Thyroid gland (tissue), 4 donors: ENCODE data around the gene ILKAP. TPM values are rescaled to one million over a fixed set of nuclear protein-coding genes. Genes with fewer than 3 reads are reported as not detected.
A peak's percentile ranks its signal among the peaks of the same experiment; 100 is the strongest.

ENCODE experiments used
- DNase-seq, 2 donors: peaks; one replicate each; pipeline ENCODE4 v3.0.0-alpha.2; 2019
- H3K27ac ChIP-seq, 3 donors: fragments of 200-600 bp; sonication (generic); 1 replicate in 2 of 3; 2 replicates in 1 of 3; pipeline ENCODE4 v1.5.1; 2016 to 2019; ENCODE audit warnings: mild to moderate bottlenecking in 1 of 3, moderate library complexity in 1 of 3
- H3K27me3 ChIP-seq: fragments of 200-600 bp; sonication (generic); one replicate; pipeline ENCODE4 v1.5.1; 2019
- H3K36me3 ChIP-seq, 2 donors: fragments of 200-600 bp; sonication (generic); one replicate each; pipeline ENCODE4 v1.5.1; 2016 to 2019
- H3K4me1 ChIP-seq, 2 donors: fragments of 200-600 bp; sonication (generic); one replicate each; pipeline ENCODE4 v1.5.1; 2017 to 2019
- H3K4me3 ChIP-seq, 3 donors: fragments of 200-600 bp; sonication (generic); replicated peaks in 1 of 3; 1 replicate in 2 of 3; 2 replicates in 1 of 3; pipeline ENCODE4 v1.5.1; 2016; ENCODE audit warnings: mild to moderate bottlenecking in 1 of 3
- H3K9me3 ChIP-seq: fragments of 200-600 bp; sonication (generic); one replicate; pipeline ENCODE4 v1.5.1; 2017
- CTCF ChIP-seq, 6 experiments: fragments of 200-600 bp in 3 of 6; fragments of 450-650 bp in 3 of 6; sonication (generic) in 3 of 6; IDR thresholded peaks; one replicate each; pipeline ENCODE4 v1.5.1; 2016 to 2019; ENCODE audit warnings: antibody characterized with exemption in 6 of 6, mild to moderate bottlenecking in 2 of 6, inconsistent platforms in 1 of 6, moderate library complexity in 1 of 6
- POLR2A ChIP-seq, 2 donors: fragments of 450-650 bp; IDR thresholded peaks; one replicate each; pipeline ENCODE4 v1.6.1; 2017; ENCODE audit warnings: antibody characterized with exemption in 2 of 2, mild to moderate bottlenecking in 2 of 2, moderate library complexity in 1 of 2
- WGBS, 2 donors: methylation state at CpG; one replicate each; pipeline ENCODE4 v1.1.5; 2017; 5-methylcytosine and 5-hydroxymethylcytosine counted together
- intact Hi-C: fragments of 100-400 bp; cut with DNase I; formaldehyde crosslinking; loops from one replicate; pipeline ENCODE4 v1.15.1; 2023
- total RNA-seq, 4 donors: library from RNA; depleted of rRNA; stranded (reverse); fragments of >200 nt; gene quantifications; one replicate each; pipeline ENCODE4 v1.2.3, GENCODE V29; 2016

ILKAP gene
- total RNA-seq, 4 donors from 2014 or later = 33.4 to 52.0 (median 41.0) TPM

DNA sequence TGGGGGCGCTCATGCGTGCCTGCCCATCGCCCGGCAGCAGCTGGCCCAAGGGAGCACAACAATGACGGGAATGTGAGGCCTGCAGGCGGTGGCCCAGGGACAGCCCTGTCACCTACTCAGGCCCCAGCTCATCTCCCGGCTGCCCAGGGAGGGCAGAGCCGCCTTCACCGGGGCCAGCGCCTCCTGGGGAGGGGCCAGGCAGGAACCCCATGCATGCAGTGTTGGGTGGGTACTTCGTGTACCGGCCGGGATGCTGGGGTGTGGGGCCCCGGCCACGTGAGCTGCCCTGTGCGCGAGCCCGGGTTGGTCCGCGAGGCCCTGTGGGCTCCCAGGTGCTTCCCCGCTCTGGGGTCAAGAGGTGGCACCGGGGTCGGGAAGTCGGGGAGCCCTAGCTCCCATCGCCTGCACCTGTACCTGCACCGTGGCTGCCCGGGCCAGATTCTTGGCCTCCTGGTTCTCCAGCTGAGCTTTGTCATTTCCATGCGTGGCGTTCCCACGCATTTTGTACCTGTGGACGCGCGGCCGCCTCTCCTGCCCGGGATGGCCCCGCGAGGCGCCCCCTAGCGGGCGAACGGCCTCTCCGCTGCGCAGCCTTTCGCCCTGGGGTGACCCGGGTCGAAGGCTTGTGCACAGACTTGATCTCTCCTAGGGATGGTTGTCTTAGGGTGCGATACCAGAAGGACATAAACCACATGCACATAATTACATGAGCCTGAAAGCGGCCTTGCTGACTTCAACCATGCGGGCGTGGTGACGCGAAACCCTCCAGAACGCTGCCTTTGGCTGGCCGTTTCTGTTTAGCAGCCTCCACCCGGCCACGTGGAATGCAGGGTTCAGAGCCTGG lies 64.1 kb downstream of the ILKAP start:
- Histone ChIP-seq H3K27ac (no peak overlapping the region), H3K27me3 (no peaks in the 10 kb centered on the region), H3K9me3 (no peaks in the 10 kb centered on the region), H3K36me3 (no peaks in the 10 kb centered on the region), H3K4me3 (no peak overlapping the region), H3K4me1 (peaks cover 8 to 27% of the 10 kb centered on the region in 2 donors)
- peak in 1 of 2 donors; percentile 27 for DNase-seq
- TF ChIP-seq POLR2A (IDR thresholded peaks at IDR 0.05) (no peak), CTCF (IDR thresholded peaks at IDR 0.05) (peak in 2 of 6 experiments; percentile 21 to 35)
- 74 to 82% methylated on average over 10 to 28 of the region's 56 CpGs for WGBS, 2 donors
- intact Hi-C loops = no loop called here

DNA sequence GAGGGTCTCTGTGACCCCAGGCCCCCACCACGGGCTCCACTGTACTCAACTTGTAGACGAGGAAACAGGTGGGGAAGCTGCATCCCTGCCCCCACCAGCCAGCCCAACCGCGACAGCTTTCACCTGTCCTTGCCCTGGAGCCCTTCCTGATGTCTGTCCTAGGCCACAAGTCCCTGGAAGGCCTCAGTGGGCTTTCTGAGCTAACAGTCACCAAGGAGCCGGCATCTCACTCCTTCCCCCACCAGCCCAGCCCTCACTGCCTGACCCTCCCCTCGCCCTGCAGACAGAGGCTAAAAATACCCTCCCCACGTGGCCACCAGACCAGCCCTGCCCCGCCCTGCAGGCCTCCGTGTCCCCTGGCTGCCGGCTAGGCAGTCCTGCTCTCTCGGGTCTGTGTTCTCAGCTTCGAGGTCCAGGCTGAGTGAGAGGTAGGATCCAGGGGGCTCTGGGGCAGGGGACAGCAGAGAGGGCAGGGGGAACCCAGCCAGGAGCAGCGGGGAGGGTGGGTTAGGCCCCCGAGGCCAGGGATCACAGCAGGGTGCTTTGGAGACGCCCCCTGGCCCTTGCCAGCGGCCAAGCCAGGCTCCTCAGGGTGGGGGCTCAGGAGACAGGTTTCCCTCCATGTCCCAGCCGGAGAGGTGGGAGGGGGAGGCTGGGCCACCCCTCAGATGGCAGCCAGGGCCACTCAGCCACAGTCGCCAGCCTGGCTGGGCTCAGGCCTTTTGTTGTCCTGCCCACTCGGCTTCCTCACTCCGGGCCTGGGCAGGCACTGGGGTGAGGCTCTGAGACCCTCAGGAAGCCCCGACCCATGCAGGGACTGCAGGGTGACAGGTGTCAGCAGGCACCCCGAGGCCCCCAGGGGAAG lies 64.9 kb downstream of the ILKAP start, which contains the start of gene KLHL30:
TSS of gene KLHL30 (plus strand) at position 338 of the 865 bp plus-strand sequence. CDS start 2,087 bp downstream, outside the sequence.
- H3K4me3 ChIP-seq = no peak within 1 kb of the TSS
- DNase-seq = peak; percentile 28 to 34
- no peaks in the 10 kb centered on the region for H3K36me3 ChIP-seq
- no peaks in the 10 kb centered on the region for H3K27me3 ChIP-seq
- intact Hi-C loops = no loop called here
- no peaks in the 10 kb centered on the region for H3K9me3 ChIP-seq
- TF ChIP-seq POLR2A (IDR thresholded peaks at IDR 0.05) (no peak), CTCF (IDR thresholded peaks at IDR 0.05) (no peak)
- H3K27ac ChIP-seq = no peak within 1 kb of the TSS
- H3K4me1 ChIP-seq = peaks cover 8 to 25% of the 10 kb centered on the region in 2 donors
- WGBS, 2 donors = 63 to 70% methylated on average over 12 to 13 of the region's 22 CpGs

GRCh38 chr2:238137885-238138284 lies 65.6 kb downstream of the ILKAP start:
- H3K4me3 ChIP-seq = no peak overlapping the region
- no peak overlapping the region for H3K27ac ChIP-seq
- peaks cover 8 to 22% of the 10 kb centered on the region in 2 donors for H3K4me1 ChIP-seq
- no peaks in the 10 kb centered on the region for H3K9me3 ChIP-seq
- TF ChIP-seq POLR2A (IDR thresholded peaks at IDR 0.05) (no peak), CTCF (IDR thresholded peaks at IDR 0.05) (no peak)
- 97 to 99% methylated on average over 12 to 13 of the region's 13 CpGs for WGBS, 2 donors
- no peaks in the 10 kb centered on the region for H3K27me3 ChIP-seq
- intact Hi-C loops = no loop called here
- no peak for DNase-seq
- H3K36me3 ChIP-seq = no peaks in the 10 kb centered on the region

DNA sequence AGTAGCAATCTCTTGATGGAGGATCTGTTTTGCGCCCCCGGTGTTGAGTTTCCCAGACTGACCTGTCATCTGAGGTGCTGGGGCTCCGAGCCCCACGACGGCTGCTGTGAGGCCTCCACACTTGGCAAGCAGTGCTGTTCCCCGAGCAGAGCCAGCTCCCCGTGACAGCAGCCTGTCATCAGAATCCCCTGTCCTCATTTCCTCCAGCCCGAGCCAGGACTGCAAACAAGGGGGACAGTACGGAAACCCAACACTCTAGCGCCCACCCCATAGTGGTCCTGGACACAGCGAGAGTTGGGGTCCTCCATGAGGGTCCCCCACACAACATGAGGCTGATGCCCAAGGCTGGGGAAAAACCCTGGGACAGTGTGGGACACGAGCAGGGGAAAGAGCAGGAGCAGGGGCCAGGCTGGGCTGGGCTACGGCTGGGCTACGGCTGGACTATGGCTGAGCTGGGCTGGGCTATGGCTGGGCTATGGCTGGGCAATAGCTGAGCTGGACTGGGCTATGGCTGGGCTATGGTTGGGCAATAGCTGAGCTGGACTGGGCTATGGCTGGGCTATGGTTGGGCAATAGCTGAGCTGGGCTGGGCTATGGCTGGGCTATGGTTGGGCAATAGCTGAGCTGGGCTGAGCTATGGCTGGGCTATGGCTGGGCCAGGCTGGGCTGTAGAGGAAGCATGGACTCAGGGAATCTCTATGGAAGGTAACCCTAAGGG lies 66.5 kb downstream of the ILKAP start:
- Histone ChIP-seq H3K27ac (no peak overlapping the region), H3K4me3 (no peak overlapping the region), H3K9me3 (no peaks in the 10 kb centered on the region), H3K4me1 (peaks cover 8 to 19% of the 10 kb centered on the region in 2 donors), H3K36me3 (no peaks in the 10 kb centered on the region), H3K27me3 (no peaks in the 10 kb centered on the region)
- DNase-seq = no peak
- intact Hi-C loops = no loop called here
- no peak for TF ChIP-seq POLR2A (IDR thresholded peaks at IDR 0.05)
- no peak for TF ChIP-seq CTCF (IDR thresholded peaks at IDR 0.05)
- WGBS, 2 donors = 75 to 76% methylated on average over 13 to 14 of the region's 14 CpGs
